Right lobe of liver (tissue), 6 donors: ENCODE results near the gene KANK3. TPM values are rescaled to one million over a fixed set of nuclear protein-coding genes. Genes with fewer than 3 reads are reported as not detected.

Source experiments
- ATAC-seq, 4 donors: fragments of 200-7000 bp; cut with Tn5 transposase; one replicate each; pipeline ENCODE4 v1.9.1; 2020; ENCODE audit warnings: mild to moderate bottlenecking in 4 of 4, moderate library complexity in 4 of 4
- DNase-seq, 3 donors: peaks; one replicate each; pipeline ENCODE4 v3.0.0-alpha.2; 2020
- H3K27ac ChIP-seq, 3 donors: fragments of 200-600 bp; one replicate each; pipeline ENCODE4 v1.8.0; 2022
- H3K27me3 ChIP-seq, 2 donors: fragments of 200-600 bp; one replicate each; pipeline ENCODE4 v1.8.0; 2022
- H3K36me3 ChIP-seq, 4 donors: fragments of 200-600 bp; sonication (generic) in 1 of 4; one replicate each; pipeline versions ENCODE4 v1.5.1 to v1.8.0; 2017 to 2022; ENCODE audit warnings: control low read depth in 1 of 4
- H3K4me1 ChIP-seq, 4 donors: fragments of 200-600 bp; sonication (generic) in 1 of 4; one replicate each; pipeline versions ENCODE4 v1.5.1 to v1.8.0; 2017 to 2022; ENCODE audit warnings: control low read depth in 1 of 4
- H3K4me3 ChIP-seq, 3 donors: fragments of 200-600 bp; one replicate each; pipeline ENCODE4 v1.8.0; 2022
- H3K9me3 ChIP-seq, 4 donors: fragments of 200-600 bp; sonication (generic) in 1 of 4; one replicate each; pipeline versions ENCODE4 v1.5.1 to v1.8.0; 2017 to 2022; ENCODE audit warnings: control low read depth in 1 of 4
- POLR2A ChIP-seq: fragments of 450-650 bp; IDR thresholded peaks from one replicate; pipeline ENCODE4 v1.6.1; 2017; ENCODE audit warnings: antibody characterized with exemption, mild to moderate bottlenecking
- WGBS: methylation state at CpG from one replicate; pipeline ENCODE4 v1.1.6; 2018; ENCODE audit warnings: low coverage, low lambda C conversion rate; ENCODE audit not compliant: insufficient coverage; ENCODE audit errors: missing lambda C conversion rate; 5-methylcytosine and 5-hydroxymethylcytosine counted together
- intact Hi-C, 2 donors: fragments of 100-400 bp; cut with DNase I; formaldehyde crosslinking; loops; one replicate each; pipeline versions ENCODE4 v1.11.2 to v1.14.1; 2022
- total RNA-seq, 6 experiments: library from RNA; depleted of rRNA in 2 of 6; stranded (reverse); fragments of >200 nt in 2 of 6; fragmentation: NEBNext Ultra II Directional in 3 of 6; extraction: Animal tissue kit (Norgen Biotek cat#: 25700) in 3 of 6; gene quantifications; one replicate each; pipeline versions ENCODE4 v1.1.0 to v1.2.4, GENCODE V29; 2016 to 2023
- TF ChIP-seq, protein P1 (sequence below), 4 donors: fragments of 200-600 bp in 3 of 4; fragments of 450-650 bp in 1 of 4; IDR thresholded peaks; one replicate each; pipeline versions ENCODE4 v1.5.1 to v1.8.0; 2016 to 2022; ENCODE audit warnings: antibody characterized with exemption in 4 of 4, mild to moderate bottlenecking in 2 of 4
- donor health status: DM: no; HTN: yes; CAD: no.
- donor health status: DM: no; HTN: no; CAD: no.
- donor health status: DM: no; HTN: no; CAD: no.
- donor health status: DM: no; HTN: yes; CAD: no.
- donor health status: DM: no; HTN: yes; CAD: no.

Gene KANK3
- total RNA-seq, 6 experiments from 2014 or later = 2.9 to 6.0 (median 4.2) TPM

DNA sequence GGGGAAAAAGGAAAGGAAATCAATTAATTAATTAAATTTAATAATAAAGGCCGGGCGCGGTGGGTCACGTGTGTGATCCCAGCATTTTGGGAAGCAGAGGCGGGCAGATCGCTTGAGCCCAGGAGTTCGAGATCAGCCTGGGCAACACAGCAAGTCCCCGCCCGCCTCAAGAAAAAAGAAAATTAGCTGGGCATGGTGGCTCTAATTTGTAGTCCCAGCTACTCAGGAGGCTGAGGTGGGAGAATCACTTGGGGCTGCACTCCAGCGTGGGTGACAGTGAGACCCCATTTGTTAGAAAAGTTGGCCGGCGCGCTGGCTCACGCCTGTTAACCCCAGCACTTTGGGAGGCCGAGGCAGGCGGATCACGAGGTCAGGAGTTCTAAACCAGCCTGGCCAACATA, 34.2 kb downstream of the KANK3 start:
- no peak overlapping the region for H3K27ac ChIP-seq
- 85% methylated on average over 12 of the region's 17 CpGs for WGBS
- H3K4me3 ChIP-seq = peak overlapping the region in 1 of 3 donors; percentile 75
- no peak for TF ChIP-seq POLR2A
- TF ChIP-seq, protein P1, sequence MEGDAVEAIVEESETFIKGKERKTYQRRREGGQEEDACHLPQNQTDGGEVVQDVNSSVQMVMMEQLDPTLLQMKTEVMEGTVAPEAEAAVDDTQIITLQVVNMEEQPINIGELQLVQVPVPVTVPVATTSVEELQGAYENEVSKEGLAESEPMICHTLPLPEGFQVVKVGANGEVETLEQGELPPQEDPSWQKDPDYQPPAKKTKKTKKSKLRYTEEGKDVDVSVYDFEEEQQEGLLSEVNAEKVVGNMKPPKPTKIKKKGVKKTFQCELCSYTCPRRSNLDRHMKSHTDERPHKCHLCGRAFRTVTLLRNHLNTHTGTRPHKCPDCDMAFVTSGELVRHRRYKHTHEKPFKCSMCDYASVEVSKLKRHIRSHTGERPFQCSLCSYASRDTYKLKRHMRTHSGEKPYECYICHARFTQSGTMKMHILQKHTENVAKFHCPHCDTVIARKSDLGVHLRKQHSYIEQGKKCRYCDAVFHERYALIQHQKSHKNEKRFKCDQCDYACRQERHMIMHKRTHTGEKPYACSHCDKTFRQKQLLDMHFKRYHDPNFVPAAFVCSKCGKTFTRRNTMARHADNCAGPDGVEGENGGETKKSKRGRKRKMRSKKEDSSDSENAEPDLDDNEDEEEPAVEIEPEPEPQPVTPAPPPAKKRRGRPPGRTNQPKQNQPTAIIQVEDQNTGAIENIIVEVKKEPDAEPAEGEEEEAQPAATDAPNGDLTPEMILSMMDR (IDR thresholded peaks at IDR 0.05) = no peak
- H3K9me3 ChIP-seq = no peaks in the 10 kb centered on the region
- no peaks in the 10 kb centered on the region for H3K27me3 ChIP-seq
- peaks cover 0 to 14% (median 4%) of the 10 kb centered on the region in 4 donors for H3K36me3 ChIP-seq
- peaks cover 0 to 30% (median 12%) of the 10 kb centered on the region in 4 donors for H3K4me1 ChIP-seq
- intact Hi-C loops = no loop called here
- DNase-seq = peak; percentile 6 to 29 (median 26)
- no peak for ATAC-seq

DNA sequence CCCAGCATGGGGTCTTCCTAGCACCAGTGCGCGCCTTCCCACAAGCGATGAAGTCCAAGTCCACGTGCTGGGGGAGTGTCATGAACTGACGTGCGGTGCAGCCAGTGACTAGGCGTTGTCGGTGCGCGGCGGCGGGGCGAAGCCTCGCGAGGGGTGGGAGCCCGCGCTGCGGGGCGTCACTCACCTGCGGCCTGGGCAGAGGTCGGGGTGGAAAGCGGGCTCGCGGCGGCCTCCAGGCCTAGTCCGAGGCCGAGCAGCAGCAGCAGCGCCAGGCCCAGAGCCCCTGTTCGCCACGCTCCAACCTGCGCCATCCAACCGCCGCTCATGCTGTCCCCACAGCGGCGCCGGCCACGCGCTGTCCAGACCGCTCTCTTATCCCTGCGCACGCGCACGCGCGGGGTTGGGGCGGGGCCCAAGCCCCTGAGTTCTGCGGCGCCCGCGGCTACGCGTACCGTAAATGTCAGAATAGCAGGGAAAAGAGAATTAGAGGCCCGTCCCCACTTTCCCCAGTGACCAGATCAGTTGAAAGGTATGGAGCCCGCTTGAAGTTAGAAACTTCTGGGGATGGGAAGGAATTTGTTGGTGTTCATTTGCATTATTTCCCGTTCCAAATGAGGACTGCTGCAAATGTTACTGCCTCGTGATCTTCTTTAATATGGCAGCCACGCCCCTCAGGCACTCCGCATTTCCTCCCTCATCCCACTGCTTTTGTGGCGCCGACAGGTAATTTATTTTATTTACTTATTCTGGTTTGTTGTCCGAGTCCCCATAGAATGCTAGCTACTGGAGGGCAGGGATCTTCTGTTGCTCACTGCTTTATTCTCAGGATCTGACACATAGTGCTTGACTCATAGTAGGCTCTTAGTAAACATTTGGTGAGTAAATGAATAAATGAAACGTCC, 34.8 kb downstream of the KANK3 start, which contains the start of gene CD320:
TSS of gene CD320 (minus strand) at position 394 of the 902 bp plus-strand sequence. CDS start at position 326, 68 bp downstream.
- Histone ChIP-seq H3K36me3 (peaks cover 0 to 14% (median 4%) of the 10 kb centered on the region in 4 donors), H3K9me3 (no peaks in the 10 kb centered on the region), H3K27ac (peak within 1 kb of the TSS in 1 of 3 donors; percentile 53), H3K4me1 (peaks cover 0 to 30% (median 12%) of the 10 kb centered on the region in 4 donors), H3K27me3 (no peaks in the 10 kb centered on the region), H3K4me3 (peak within 1 kb of the TSS; percentile 40 to 75 (median 72))
- intact Hi-C loops = no loop called here
- TF ChIP-seq, protein P1 (IDR thresholded peaks at IDR 0.05) = no peak
- peak; percentile 63 for TF ChIP-seq POLR2A
- peak; percentile 88 to 96 (median 91) for ATAC-seq
- 0% methylated on average over 17 of the region's 63 CpGs for WGBS
- peak; percentile 92 to 94 (median 94) for DNase-seq

DNA sequence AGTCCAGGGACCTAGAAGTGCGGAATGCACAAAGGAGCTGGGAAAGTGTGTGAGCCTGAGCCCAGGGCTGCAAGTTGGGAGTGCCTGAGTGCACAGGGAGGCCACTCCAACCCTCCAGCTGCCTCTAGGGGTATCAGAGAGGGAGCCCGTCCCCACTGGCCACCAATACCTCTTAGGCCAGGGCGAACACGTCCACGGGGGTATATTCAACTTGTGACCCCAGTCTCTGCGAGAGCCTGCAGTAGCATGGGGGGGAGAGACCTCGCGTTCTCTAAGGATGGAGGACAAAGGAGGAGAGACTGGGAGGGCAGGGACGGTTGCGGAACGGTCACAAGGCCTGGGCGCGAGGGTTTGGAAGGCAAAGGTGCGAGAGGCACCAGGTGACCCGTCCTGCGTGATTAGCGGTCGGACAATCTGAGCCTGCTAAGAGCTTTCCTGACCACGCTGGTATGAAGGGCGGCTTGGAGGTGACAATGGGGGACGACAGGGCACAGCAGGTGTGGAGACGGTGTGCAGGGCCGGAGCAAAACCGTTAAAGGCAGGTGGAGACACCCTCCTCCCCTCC, 35.6 kb downstream of the KANK3 start:
- DNase-seq = no peak
- ATAC-seq = peak; percentile 2 to 26 (median 10)
- intact Hi-C loops = no loop called here

More for the DNA sequence above, 35.6 kb downstream of the KANK3 start:
- Histone ChIP-seq H3K9me3 (no peaks in the 10 kb centered on the region), H3K27me3 (no peaks in the 10 kb centered on the region), H3K4me1 (peaks cover 0 to 30% (median 12%) of the 10 kb centered on the region in 4 donors), H3K36me3 (peaks cover 0 to 14% (median 4%) of the 10 kb centered on the region in 4 donors), H3K27ac (peak overlapping the region in 1 of 3 donors; percentile 53), H3K4me3 (peak overlapping the region; percentile 40 to 75 (median 72))
- 7% methylated on average over 17 of the region's 24 CpGs for WGBS
- TF ChIP-seq, protein P1 (IDR thresholded peaks at IDR 0.05) = no peak
- no peak for TF ChIP-seq POLR2A
